GM18499 (cell line): ENCODE data around the gene CCDC192.

Experiments
- ATAC-seq: cut with Tn5 transposase; IDR thresholded peaks from one replicate; pipeline ENCODE4 v1.9.1; 2021; ENCODE audit warnings: moderate number of reproducible peaks; ENCODE audit not compliant: insufficient read depth, unreplicated experiment

The CCDC192 gene

GRCh38 chr5:127870914-127871313 is 167.7 kb downstream of the CCDC192 start:
- peak; percentile 32 for ATAC-seq

GRCh38 chr5:127871503-127872153 is 168.4 kb downstream of the CCDC192 start:
- no peak for ATAC-seq

GRCh38 chr5:127872494-127872893 is 169.3 kb downstream of the CCDC192 start:
- ATAC-seq: no peak

- peak; percentile 73 for ATAC-seq
Observed at GRCh38 chr5:127875235-127876021, 172.2 kb downstream of the CCDC192 start.

GRCh38 chr5:127876384-127876783 is 173.2 kb downstream of the CCDC192 start:
- ATAC-seq: no peak

- ATAC-seq: no peak
Observed at GRCh38 chr5:127878174-127878750, 175.1 kb downstream of the CCDC192 start.

GRCh38 chr5:127884416-127884815 is 181.2 kb downstream of the CCDC192 start:
- no peak for ATAC-seq

- ATAC-seq: no peak
Observed at GRCh38 chr5:127885176-127885575, 182.0 kb downstream of the CCDC192 start.

GRCh38 chr5:127886081-127886480 is 182.9 kb downstream of the CCDC192 start:
- ATAC-seq: no peak

- no peak for ATAC-seq
Observed at GRCh38 chr5:127887282-127887681, 184.1 kb downstream of the CCDC192 start.

GRCh38 chr5:127891942-127892341 is 188.8 kb downstream of the CCDC192 start:
- ATAC-seq: no peak

- ATAC-seq: peak; percentile 66
Observed at GRCh38 chr5:127892467-127893207, 189.4 kb downstream of the CCDC192 start.

GRCh38 chr5:127893232-127893631 is 190.0 kb downstream of the CCDC192 start:
- ATAC-seq: no peak

- no peak for ATAC-seq
Observed at GRCh38 chr5:127894461-127894860, 191.3 kb downstream of the CCDC192 start.

- ATAC-seq: no peak
Observed at GRCh38 chr5:127898551-127899213, 195.5 kb downstream of the CCDC192 start.

GRCh38 chr5:127899214-127899610 is 196.0 kb downstream of the CCDC192 start:
- no peak for ATAC-seq

GRCh38 chr5:127906562-127907204 is 203.5 kb downstream of the CCDC192 start:
- no peak for ATAC-seq

GRCh38 chr5:127907907-127908306 is 204.7 kb downstream of the CCDC192 start:
- no peak for ATAC-seq

- peak; percentile 77 for ATAC-seq
Observed at GRCh38 chr5:127909066-127909465, 205.9 kb downstream of the CCDC192 start.

- no peak for ATAC-seq
Observed at GRCh38 chr5:127909821-127910220, 206.6 kb downstream of the CCDC192 start.
